PFSK-1 (cell line): Measurements from ENCODE around the gene SIL1.

ENCODE experiments used
- FOXP2 ChIP-seq: optimal IDR thresholded peaks from 2 replicates; pipeline ENCODE3; 2011; ENCODE audit warnings: borderline replicate concordance, control low read depth, inconsistent platforms; ENCODE audit not compliant: insufficient read depth; ENCODE audit errors: extremely low read length, extremely low read depth
- POLR2AphosphoS5 ChIP-seq: IDR thresholded peaks from 2 replicates; pipeline ENCODE4 v1.6.1; 2012; ENCODE audit warnings: low read depth, mild to moderate bottlenecking, control low read depth, low read length, moderate library complexity
- SIN3A ChIP-seq: IDR thresholded peaks from 2 replicates; pipeline ENCODE4 v1.6.1; 2012; ENCODE audit warnings: mild to moderate bottlenecking, low read length, moderate library complexity, borderline replicate concordance; ENCODE audit not compliant: insufficient read depth
- TAF1 ChIP-seq: IDR thresholded peaks from 2 replicates; pipeline ENCODE4 v1.6.1; 2012; ENCODE audit warnings: low read length, control low read depth, borderline replicate concordance; ENCODE audit not compliant: insufficient read depth
- TF ChIP-seq, protein P1 (sequence below), 2 experiments: IDR thresholded peaks; 2 replicates each; pipeline versions ENCODE4 v1.6.1 to v1.8.0; 2011 to 2012; ENCODE audit warnings: low read depth in 2 of 2, low read length in 2 of 2, control low read depth in 1 of 2, inconsistent platforms in 1 of 2, mild to moderate bottlenecking in 1 of 2, moderate library complexity in 1 of 2; ENCODE audit not compliant: insufficient read depth in 1 of 2

SIL1 gene

GRCh38 chr5:138949223-138949574, 249.0 kb downstream of the SIL1 start:
- TF ChIP-seq, protein P1, sequence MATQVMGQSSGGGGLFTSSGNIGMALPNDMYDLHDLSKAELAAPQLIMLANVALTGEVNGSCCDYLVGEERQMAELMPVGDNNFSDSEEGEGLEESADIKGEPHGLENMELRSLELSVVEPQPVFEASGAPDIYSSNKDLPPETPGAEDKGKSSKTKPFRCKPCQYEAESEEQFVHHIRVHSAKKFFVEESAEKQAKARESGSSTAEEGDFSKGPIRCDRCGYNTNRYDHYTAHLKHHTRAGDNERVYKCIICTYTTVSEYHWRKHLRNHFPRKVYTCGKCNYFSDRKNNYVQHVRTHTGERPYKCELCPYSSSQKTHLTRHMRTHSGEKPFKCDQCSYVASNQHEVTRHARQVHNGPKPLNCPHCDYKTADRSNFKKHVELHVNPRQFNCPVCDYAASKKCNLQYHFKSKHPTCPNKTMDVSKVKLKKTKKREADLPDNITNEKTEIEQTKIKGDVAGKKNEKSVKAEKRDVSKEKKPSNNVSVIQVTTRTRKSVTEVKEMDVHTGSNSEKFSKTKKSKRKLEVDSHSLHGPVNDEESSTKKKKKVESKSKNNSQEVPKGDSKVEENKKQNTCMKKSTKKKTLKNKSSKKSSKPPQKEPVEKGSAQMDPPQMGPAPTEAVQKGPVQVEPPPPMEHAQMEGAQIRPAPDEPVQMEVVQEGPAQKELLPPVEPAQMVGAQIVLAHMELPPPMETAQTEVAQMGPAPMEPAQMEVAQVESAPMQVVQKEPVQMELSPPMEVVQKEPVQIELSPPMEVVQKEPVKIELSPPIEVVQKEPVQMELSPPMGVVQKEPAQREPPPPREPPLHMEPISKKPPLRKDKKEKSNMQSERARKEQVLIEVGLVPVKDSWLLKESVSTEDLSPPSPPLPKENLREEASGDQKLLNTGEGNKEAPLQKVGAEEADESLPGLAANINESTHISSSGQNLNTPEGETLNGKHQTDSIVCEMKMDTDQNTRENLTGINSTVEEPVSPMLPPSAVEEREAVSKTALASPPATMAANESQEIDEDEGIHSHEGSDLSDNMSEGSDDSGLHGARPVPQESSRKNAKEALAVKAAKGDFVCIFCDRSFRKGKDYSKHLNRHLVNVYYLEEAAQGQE (IDR thresholded peaks at IDR 0.05; ENCODE audit: insufficient read depth in 1 of 2, low read depth in 2 of 2, low read length in 2 of 2): no peak
- TF ChIP-seq FOXP2 (no peak), SIN3A (no peak), POLR2AphosphoS5 (no peak), TAF1 (no peak)

DNA sequence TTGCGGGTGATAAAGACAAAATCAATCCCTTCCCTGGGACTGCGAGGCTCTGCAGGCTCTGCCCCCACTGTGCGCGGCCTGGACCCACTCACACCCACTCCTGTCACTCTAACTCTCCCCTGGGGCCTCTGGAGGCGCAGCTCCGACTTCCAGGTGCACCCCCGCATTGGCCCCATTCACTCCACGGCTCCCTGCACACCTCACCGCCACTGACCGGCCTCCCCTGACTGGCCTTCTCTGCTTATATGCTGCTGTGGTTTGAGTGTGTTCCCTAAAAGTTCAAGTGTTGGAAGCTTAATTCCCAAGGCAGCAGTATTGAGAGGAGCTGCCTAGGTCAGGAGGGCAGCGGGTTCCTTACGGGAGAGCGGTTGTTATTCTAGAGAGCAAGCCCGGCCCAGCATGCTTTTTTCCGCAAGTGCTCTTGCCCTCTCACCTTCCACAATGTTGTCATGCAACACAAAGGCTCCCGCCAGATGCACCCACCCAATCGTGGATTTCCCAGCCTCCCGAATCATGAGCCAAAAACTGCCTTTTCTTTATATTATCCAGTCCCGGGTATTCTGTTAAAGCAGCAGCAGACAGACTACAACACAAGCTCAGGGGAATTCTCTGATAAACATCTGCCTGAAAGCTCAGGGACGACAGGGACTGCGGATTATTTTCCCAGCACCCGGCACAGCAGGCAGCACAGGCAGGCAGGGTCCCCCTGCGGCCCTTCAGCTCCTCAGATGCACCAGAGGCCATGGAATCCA, 249.5 kb downstream of the SIL1 start:
- TF ChIP-seq, protein P1 (IDR thresholded peaks at IDR 0.05; ENCODE audit: insufficient read depth in 1 of 2, low read depth in 2 of 2, low read length in 2 of 2): no peak
- TF ChIP-seq POLR2AphosphoS5: no peak
- TF ChIP-seq FOXP2: no peak
- TF ChIP-seq TAF1: no peak
- TF ChIP-seq SIN3A: no peak

DNA sequence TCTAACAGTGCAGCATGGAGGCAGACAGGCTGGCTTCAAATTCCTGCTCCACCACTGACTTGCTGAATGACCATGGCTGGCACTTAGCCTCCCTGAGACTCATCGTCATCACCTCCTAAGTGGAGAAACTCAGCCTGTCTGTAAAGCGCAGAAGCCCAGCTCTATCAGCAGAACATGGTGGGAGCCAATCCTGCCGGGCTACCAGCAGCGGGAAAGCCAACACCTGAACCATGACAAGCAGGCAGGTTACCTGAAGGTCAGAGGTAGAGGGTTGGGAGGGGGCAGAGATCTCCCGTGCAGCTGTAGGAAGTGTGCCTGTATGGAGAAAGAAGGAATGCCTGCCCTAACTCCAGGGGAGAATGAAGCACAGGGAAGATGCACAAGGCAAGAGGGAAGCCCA, 250.4 kb downstream of the SIL1 start:
- TF ChIP-seq, protein P1 (IDR thresholded peaks at IDR 0.05; ENCODE audit: insufficient read depth in 1 of 2, low read depth in 2 of 2, low read length in 2 of 2): no peak
- TF ChIP-seq FOXP2: no peak
- TF ChIP-seq POLR2AphosphoS5: no peak
- no peak for TF ChIP-seq TAF1
- TF ChIP-seq SIN3A: no peak

- TF ChIP-seq, protein P1 (IDR thresholded peaks at IDR 0.05; ENCODE audit: insufficient read depth in 1 of 2, low read depth in 2 of 2, low read length in 2 of 2): no peak
- TF ChIP-seq SIN3A (no peak), TAF1 (no peak), POLR2AphosphoS5 (no peak), FOXP2 (no peak)
Observed at GRCh38 chr5:138946831-138947560, 251.2 kb downstream of the SIL1 start.
